ENCODE measurements around the gene TMEM88. TPM values are rescaled to one million over a fixed set of nuclear protein-coding genes. Genes with fewer than 3 reads are reported as not detected.

The TMEM88 gene
- total and polyA plus RNA-seq, 2 donors (not counting 3 experiments of a cell fraction or from before 2014, with no cell fraction given), result 53.4 to 165 TPM

DNA sequence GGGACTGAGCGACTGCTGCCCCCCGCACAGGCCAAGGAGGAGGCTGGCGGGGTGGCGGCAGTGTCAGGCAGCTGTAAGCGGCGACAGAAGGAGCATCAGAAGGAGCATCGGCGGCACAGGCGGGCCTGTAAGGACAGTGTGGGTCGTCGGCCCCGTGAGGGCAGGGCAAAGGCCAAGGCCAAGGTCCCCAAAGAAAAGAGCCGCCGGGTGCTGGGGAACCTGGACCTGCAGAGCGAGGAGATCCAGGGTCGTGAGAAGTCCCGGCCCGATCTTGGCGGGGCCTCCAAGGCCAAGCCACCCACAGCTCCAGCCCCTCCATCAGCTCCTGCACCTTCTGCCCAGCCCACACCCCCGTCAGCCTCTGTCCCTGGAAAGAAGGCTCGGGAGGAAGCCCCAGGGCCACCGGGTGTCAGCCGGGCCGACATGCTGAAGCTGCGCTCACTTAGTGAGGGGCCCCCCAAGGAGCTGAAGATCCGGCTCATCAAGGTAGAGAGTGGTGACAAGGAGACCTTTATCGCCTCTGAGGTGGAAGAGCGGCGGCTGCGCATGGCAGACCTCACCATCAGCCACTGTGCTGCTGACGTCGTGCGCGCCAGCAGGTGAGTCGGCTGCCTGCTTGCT, 5.6 kb upstream of the TMEM88 start:
- no peak overlapping the region for H3K9ac ChIP-seq (replicated peaks; ENCODE audit: extremely low read depth, insufficient read depth, low read length)
- POLR2A ChIA-PET, result no interaction called here
- no TSS peak for BruUV-seq (replicated peaks)
- H3K4me3 ChIP-seq (replicated peaks in 1 of 3; ENCODE audit: insufficient read depth in 1 of 3, low read depth in 1 of 3, low read length in 3 of 3), result no peak overlapping the region
- peaks cover 6 to 46% of the 10 kb centered on the region in 2 experiments for H3K36me3 ChIP-seq (ENCODE audit: control insufficient read depth in 2 of 2, extremely low read depth in 1 of 2, insufficient read depth in 2 of 2, low read length in 2 of 2)
- CTCF ChIA-PET, result interaction anchor here (0.7 to 1.0 kb wide), 2 partner anchors 14 to 141 kb away, joined by 3 to 5 read pairs; no protein-coding TSS in a partner anchor
- intact Hi-C loops (cut with micrococcal nuclease), result loop anchor here (10.0 kb wide), 1 partner anchor 234 kb away; the partner anchor contains the start of gene FXR2
- DNase-seq (ENCODE audit: low read depth, low spot score) (no peak), FAIRE-seq (no peak)
- H3K27me3 ChIP-seq (ENCODE audit: control insufficient read depth in 2 of 2, insufficient read depth in 2 of 2, low read length in 2 of 2), result no peaks in the 10 kb centered on the region
- TF ChIP-seq GATA2 (IDR thresholded peaks at IDR 0.05; ENCODE audit: insufficient read depth, insufficient read length, low read depth, low read length) (no peak), POLR2A (IDR thresholded peaks at IDR 0.05; ENCODE audit: low read depth, low read length) (no peak), MYC (IDR thresholded peaks at IDR 0.05; ENCODE audit: low read depth, low read length) (no peak), JUN (IDR thresholded peaks at IDR 0.05; ENCODE audit: borderline replicate concordance, insufficient read depth, insufficient read length, low read depth) (no peak), POLR2AphosphoS5 (IDR thresholded peaks at IDR 0.05; ENCODE audit: insufficient read depth, low read depth, low read length) (no peak), EZH2 (IDR thresholded peaks at IDR 0.05; ENCODE audit: borderline replicate concordance, low read depth, low read length, severe bottlenecking) (no peak)
- TF ChIP-seq, protein P1, sequence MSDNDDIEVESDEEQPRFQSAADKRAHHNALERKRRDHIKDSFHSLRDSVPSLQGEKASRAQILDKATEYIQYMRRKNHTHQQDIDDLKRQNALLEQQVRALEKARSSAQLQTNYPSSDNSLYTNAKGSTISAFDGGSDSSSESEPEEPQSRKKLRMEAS (IDR thresholded peaks at IDR 0.05; ENCODE audit: insufficient read depth, insufficient read length), result no peak
- TF ChIP-seq, protein P2, sequence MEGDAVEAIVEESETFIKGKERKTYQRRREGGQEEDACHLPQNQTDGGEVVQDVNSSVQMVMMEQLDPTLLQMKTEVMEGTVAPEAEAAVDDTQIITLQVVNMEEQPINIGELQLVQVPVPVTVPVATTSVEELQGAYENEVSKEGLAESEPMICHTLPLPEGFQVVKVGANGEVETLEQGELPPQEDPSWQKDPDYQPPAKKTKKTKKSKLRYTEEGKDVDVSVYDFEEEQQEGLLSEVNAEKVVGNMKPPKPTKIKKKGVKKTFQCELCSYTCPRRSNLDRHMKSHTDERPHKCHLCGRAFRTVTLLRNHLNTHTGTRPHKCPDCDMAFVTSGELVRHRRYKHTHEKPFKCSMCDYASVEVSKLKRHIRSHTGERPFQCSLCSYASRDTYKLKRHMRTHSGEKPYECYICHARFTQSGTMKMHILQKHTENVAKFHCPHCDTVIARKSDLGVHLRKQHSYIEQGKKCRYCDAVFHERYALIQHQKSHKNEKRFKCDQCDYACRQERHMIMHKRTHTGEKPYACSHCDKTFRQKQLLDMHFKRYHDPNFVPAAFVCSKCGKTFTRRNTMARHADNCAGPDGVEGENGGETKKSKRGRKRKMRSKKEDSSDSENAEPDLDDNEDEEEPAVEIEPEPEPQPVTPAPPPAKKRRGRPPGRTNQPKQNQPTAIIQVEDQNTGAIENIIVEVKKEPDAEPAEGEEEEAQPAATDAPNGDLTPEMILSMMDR (IDR thresholded peaks at IDR 0.05; ENCODE audit: extremely low read depth in 1 of 2, insufficient read depth in 1 of 2, low read depth in 1 of 2, low read length in 2 of 2), result no peak
- H4K20me1 ChIP-seq (replicated peaks; ENCODE audit: control insufficient read depth, extremely low read depth, insufficient read depth, low read length), result no peaks in the 10 kb centered on the region
- no peak overlapping the region for H3K27ac ChIP-seq (ENCODE audit: insufficient read depth, low read depth, low read length)
- peaks cover 7% of the 10 kb centered on the region for H3K79me2 ChIP-seq (ENCODE audit: control insufficient read depth, insufficient read depth, low read length)
- no peak overlapping the region for H2AFZ ChIP-seq (ENCODE audit: low read depth, low read length)
- H3K9me3 ChIP-seq (replicated peaks; ENCODE audit: control insufficient read depth, insufficient read depth, low read length), result no peaks in the 10 kb centered on the region
- H3K4me1 ChIP-seq (ENCODE audit: control insufficient read depth, extremely low read depth, insufficient read depth, low read length), result peaks cover 4% of the 10 kb centered on the region
- H3K9me1 ChIP-seq (replicated peaks; ENCODE audit: control insufficient read depth, extremely low read depth, insufficient read depth, low read length), result no peaks in the 10 kb centered on the region
- dilution Hi-C loops (cut with MboI; ENCODE audit: extremely low pct_ligation_motif_present, low sequenced_read_pairs), result no loop called here
- no peak overlapping the region for H3K4me2 ChIP-seq (ENCODE audit: insufficient read depth, low read length)

Data from endothelial cell of umbilical vein (primary cell).